ENCODE data around the gene SUPT20H. TPM values are rescaled to one million over a fixed set of nuclear protein-coding genes. Genes with fewer than 3 reads are reported as not detected.
A peak's percentile ranks its signal among the peaks of the same experiment; 100 is the strongest.

The SUPT20H gene
- total RNA-seq, 1 experiment from 2014 or later: 90.3 TPM

GRCh38 chr13:36986462-36987240 is 72.8 kb downstream of the SUPT20H start:
- ChIA-PET POLR2A (interaction anchor here (0.5 to 1.3 kb wide), 2 partner anchors 12 to 264 kb away, joined by 3 to 18 read pairs; partner anchors contain the start of gene ALG5), CTCF (interaction anchor here (0.6 to 1.4 kb wide), 7 partner anchors 9 to 589 kb away, joined by 3 to 4 read pairs (median 3); no protein-coding TSS in a partner anchor)
- BruUV-seq (replicated peaks): no TSS peak
- Mint-ChIP-seq H3K27me3 (ENCODE audit: insufficient read depth, unreplicated experiment) (no peaks in the 10 kb centered on the region), H3K9me3 (ENCODE audit: unreplicated experiment) (no peaks in the 10 kb centered on the region), H3K36me3 (ENCODE audit: insufficient read depth, unreplicated experiment) (peaks cover 77% of the 10 kb centered on the region), H3K4me3 (ENCODE audit: unreplicated experiment) (no peak overlapping the region), H3K27ac (ENCODE audit: low read depth, unreplicated experiment) (no peak overlapping the region), H3K4me1 (ENCODE audit: insufficient read depth, unreplicated experiment) (peaks cover 16% of the 10 kb centered on the region)
- TF ChIP-seq, protein P1, sequence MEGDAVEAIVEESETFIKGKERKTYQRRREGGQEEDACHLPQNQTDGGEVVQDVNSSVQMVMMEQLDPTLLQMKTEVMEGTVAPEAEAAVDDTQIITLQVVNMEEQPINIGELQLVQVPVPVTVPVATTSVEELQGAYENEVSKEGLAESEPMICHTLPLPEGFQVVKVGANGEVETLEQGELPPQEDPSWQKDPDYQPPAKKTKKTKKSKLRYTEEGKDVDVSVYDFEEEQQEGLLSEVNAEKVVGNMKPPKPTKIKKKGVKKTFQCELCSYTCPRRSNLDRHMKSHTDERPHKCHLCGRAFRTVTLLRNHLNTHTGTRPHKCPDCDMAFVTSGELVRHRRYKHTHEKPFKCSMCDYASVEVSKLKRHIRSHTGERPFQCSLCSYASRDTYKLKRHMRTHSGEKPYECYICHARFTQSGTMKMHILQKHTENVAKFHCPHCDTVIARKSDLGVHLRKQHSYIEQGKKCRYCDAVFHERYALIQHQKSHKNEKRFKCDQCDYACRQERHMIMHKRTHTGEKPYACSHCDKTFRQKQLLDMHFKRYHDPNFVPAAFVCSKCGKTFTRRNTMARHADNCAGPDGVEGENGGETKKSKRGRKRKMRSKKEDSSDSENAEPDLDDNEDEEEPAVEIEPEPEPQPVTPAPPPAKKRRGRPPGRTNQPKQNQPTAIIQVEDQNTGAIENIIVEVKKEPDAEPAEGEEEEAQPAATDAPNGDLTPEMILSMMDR (IDR thresholded peaks at IDR 0.05; ENCODE audit: unreplicated experiment): no peak
- intact Hi-C loops (cut with micrococcal nuclease): loop anchor here (10.0 kb wide), 1 partner anchor 562 kb away; no protein-coding TSS in a partner anchor
- DNase-seq (ENCODE audit: unreplicated experiment): peak; percentile 27

DNA sequence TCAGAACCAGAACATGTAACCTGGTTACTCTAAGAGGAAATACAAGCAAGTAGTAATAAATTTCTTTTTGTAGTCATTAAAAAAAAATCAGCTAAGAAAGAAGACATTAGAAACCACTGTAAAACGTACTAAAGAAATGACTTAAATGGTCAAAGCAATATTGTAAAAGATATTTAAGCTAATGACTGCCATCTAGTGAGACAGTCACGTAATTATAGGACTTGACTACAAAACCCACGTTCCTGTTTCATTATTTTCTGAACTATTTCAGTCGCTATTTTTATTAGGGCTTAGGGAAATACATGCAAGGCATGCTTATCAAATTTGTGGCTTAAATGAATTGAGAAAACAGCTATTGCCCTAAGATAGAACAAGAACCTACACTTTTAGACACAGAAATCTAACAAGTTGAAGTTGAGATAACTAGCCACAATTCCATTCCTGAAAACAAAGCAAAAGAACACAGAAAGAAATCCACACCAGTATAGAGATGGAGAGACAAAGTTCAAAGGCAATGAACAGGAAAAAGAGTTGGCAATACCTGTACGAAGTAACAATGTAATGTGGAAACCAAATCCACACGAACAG is 78.2 kb downstream of the SUPT20H start:
- peak; percentile 48 for DNase-seq (ENCODE audit: unreplicated experiment)
- no peak overlapping the region for H3K4me3 Mint-ChIP-seq (ENCODE audit: unreplicated experiment)
- H3K9me3 Mint-ChIP-seq (ENCODE audit: unreplicated experiment): no peaks in the 10 kb centered on the region
- intact Hi-C loops (cut with micrococcal nuclease): loop anchor here (1.0 to 10.0 kb wide), 3 partner anchors 123 to 1002 kb away; no protein-coding TSS in a partner anchor
- POLR2A ChIA-PET: interaction anchor here (0.7 to 1.7 kb wide), 4 partner anchors 19 to 123 kb away, joined by 3 to 10 read pairs (median 4); no protein-coding TSS in a partner anchor
- CTCF ChIA-PET: interaction anchor here (0.6 to 10.2 kb wide), 30 partner anchors 9 to 1002 kb away, joined by 3 to 141 read pairs (median 4); partner anchors contain the start of gene ALG5
- H3K27me3 Mint-ChIP-seq (ENCODE audit: insufficient read depth, unreplicated experiment): no peaks in the 10 kb centered on the region
- TF ChIP-seq, protein P1 (IDR thresholded peaks at IDR 0.05; ENCODE audit: unreplicated experiment): peak; percentile 52
- no TSS peak for BruUV-seq (replicated peaks)
- H3K27ac Mint-ChIP-seq (ENCODE audit: low read depth, unreplicated experiment): no peak overlapping the region
- H3K36me3 Mint-ChIP-seq (ENCODE audit: insufficient read depth, unreplicated experiment): peaks cover 74% of the 10 kb centered on the region
- H3K4me1 Mint-ChIP-seq (ENCODE audit: insufficient read depth, unreplicated experiment): no peaks in the 10 kb centered on the region

GRCh38 chr13:36979361-36980050 is 80.0 kb downstream of the SUPT20H start:
- Mint-ChIP-seq H3K27ac (ENCODE audit: low read depth, unreplicated experiment) (no peak overlapping the region), H3K27me3 (ENCODE audit: insufficient read depth, unreplicated experiment) (no peaks in the 10 kb centered on the region), H3K4me1 (ENCODE audit: insufficient read depth, unreplicated experiment) (no peaks in the 10 kb centered on the region), H3K9me3 (ENCODE audit: unreplicated experiment) (no peaks in the 10 kb centered on the region), H3K36me3 (ENCODE audit: insufficient read depth, unreplicated experiment) (peaks cover 68% of the 10 kb centered on the region), H3K4me3 (ENCODE audit: unreplicated experiment) (no peak overlapping the region)
- TF ChIP-seq, protein P1 (IDR thresholded peaks at IDR 0.05; ENCODE audit: unreplicated experiment): no peak
- intact Hi-C loops (cut with micrococcal nuclease): loop anchor here (2.0 to 10.0 kb wide), 2 partner anchors 555 to 1001 kb away; no protein-coding TSS in a partner anchor
- no peak for DNase-seq (ENCODE audit: unreplicated experiment)
- no TSS peak for BruUV-seq (replicated peaks)
- ChIA-PET POLR2A (interaction anchor here (0.7 kb wide), 1 partner anchor 562 kb away, joined by 3 read pairs; no protein-coding TSS in a partner anchor), CTCF (interaction anchor here (0.6 to 10.2 kb wide), 8 partner anchors 10 to 560 kb away, joined by 3 to 141 read pairs (median 4); partner anchors contain the start of gene ALG5)

All from MCF 10A (cell line).